ENCODE measurements around the gene TXLNA.
"Not testable (repeated sequence)": the region's sequence is repeated elsewhere in the genome, so short reads cannot be mapped to it uniquely, and the experiment has no call there.

The TXLNA gene

DNA sequence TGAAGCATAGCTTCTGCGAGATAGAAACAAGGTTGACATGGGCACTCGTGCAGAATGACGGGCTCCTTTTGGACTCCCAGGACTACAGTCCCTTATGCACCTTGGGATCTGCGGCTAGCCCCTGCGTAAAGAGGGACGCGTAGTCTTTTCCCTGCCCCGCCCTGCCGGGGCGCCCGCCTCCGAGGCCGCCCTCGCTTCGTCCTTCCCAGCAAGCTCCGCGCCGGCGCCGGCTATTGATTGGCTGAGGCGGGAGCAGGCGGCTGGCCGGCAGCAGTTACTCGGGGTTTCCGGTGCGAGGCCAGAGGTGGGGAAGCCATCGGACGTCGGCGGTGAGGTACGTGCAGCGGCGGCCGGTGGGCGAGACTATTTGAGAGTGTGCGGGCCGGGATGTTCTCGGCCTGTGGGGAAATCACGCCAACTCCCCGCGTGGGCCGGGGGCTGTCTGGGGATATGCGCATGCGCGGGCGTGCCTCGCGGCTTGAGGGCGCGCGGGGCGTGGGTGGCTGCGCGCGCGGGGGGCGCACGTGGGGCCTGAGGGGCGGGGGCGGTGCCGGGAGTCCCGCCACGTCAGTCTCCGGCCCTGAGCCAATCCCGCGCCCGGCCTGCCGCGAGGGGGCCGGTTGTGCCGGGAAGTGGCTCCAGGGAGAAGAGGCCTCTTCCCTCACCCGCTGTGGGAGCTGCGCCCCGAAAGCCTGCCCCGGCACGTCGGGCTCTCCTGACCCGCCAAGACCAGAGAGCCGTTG, at the start of gene TXLNA:
Gene TXLNA, plus strand, starts transcription at position 233 of the 743 bp plus-strand sequence. CDS start 671 bp downstream, outside the sequence.
- DNase-seq (ENCODE audit: low read depth in 2 of 3, low spot score in 2 of 3) = peak; percentile 74 to 89 (median 86)

DNA sequence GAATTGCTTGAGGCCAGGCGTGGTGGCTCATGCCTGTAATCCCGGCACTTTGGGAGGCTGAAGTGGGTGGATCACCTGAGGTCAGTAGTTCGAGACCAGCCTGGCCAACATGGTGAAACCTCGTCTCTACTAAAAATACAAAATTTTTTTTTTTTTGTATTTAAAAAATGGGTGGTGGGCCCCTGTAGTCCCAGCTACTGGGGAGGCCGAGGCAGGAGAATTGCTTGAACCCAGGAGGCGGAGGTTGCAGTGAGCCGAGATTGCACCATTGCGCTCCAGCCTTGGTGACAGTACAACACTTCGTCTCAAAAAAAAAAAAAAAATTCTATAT, 45.6 kb upstream of the TXLNA start:
- not testable (repeated sequence) for DNase-seq (ENCODE audit: low read depth in 2 of 3, low spot score in 2 of 3)

DNA sequence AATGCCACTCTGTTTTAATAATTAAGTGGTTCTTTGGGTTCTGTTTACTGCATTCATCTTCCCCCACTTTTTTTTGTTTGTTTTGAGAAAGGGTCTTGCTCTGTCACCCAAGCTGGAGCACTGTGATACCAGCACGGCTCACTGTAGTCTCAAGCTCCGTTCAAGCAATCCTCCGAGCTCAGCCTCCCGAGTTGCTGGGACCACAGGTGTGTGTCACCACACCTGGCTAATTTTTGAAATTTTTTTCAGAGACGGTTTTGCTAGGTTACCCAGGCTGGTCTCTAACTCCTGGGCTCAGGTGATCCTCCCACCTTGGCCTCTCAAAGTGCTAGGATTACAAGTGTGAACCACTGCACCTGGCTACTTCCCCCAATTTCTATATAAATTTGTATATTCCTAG, 42.4 kb upstream of the TXLNA start:
- DNase-seq (ENCODE audit: low read depth in 2 of 3, low spot score in 2 of 3) = no peak

DNA sequence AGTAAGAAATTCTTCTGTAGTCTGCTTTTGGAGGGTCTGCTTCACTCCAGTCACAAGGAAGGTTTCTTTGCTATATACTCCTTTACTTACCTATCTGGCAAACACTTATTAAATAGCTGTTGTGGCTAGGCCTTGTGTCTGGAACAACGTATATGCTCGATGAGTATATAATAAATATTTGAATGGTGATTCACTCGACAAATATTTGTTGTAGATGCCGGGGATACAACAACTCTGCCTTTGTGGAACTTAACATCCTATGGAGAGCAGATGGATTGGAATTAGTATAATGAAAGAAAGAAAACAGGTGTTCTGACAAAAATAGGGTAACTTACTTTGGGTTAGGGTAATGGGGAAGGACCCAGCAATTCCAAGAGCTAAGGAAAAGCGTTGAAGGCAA, 40.5 kb upstream of the TXLNA start:
- no peak for DNase-seq (ENCODE audit: low read depth in 2 of 3, low spot score in 2 of 3)

DNA sequence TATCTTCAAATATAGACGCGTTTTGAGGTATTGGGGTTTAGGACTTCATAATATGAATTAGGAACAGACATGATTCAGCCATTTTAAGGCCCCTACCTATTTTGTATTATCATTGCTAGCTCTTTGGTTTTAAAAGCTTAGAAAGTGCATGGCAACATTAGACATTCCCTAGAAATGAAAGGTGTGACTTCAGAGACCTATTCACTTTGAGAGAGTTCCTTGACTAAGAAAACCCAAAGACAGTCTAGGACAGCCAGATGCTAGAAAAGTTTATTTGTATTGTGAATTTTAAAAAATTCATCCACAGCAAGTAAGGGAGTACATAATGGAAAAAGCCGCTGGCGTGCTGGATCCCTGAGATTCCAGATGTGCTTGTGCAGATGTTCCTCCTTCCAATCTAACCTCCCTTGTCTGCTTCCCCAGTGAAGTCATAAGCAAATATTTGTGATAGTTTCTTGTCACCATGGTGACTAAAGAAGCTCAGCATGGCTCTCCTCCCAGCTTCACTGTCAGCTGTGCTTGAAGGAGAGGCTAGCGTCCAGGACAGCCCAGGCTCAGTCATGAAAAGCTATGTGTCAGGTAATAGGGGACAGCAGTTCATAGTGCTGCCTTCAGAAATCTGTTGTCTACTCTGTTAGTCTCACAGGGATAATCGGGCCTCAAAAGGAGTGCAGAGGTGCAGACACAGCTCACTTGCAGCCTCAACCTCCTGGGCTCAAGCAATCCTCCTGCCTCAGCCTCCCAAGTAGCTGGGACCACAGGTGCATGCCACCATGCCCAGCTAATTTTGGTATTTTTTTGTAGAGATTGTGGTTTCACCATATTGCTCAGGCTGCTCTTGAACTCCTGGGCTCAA, 36.8 kb upstream of the TXLNA start:
- DNase-seq (ENCODE audit: low read depth in 2 of 3, low spot score in 2 of 3) = no peak

DNA sequence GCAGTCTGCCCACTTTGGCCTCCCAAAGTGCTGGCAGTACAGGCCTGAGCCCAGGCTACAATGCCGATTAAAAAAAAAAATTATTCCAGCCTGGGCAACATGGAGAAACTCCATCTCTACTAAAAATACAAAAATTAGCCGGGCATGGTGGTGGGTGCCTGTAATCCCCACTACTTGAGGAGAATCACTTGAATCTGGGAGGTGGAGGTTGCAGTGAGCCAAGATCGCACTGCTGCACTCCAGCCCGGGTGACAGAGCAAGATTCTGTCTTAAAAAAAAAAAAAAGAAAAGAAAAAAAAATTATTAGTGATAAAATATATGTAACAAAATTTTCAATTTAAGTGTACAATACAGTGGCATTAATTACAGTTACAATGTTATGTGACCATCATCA, 36.2 kb upstream of the TXLNA start:
- not testable (repeated sequence) for DNase-seq (ENCODE audit: low read depth in 2 of 3, low spot score in 2 of 3)

DNA sequence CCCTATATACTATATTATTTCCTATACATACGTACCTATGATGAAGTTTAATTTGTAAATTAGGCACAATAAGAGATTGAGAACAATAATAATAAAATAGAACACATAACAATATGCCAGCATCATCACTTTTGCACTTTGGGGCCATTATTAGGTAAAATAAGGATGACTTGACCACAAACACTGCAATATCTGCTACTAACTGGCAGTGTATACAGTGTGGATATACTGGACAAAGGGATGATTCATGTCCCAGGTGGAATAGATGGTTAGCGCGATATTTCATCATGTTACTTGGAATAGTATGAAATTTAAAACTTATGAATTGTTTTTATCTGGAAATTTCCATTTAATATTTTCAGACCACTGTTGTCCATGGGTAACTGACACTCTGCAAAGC, 35.4 kb upstream of the TXLNA start:
- DNase-seq (ENCODE audit: low read depth in 2 of 3, low spot score in 2 of 3) = no peak

DNA sequence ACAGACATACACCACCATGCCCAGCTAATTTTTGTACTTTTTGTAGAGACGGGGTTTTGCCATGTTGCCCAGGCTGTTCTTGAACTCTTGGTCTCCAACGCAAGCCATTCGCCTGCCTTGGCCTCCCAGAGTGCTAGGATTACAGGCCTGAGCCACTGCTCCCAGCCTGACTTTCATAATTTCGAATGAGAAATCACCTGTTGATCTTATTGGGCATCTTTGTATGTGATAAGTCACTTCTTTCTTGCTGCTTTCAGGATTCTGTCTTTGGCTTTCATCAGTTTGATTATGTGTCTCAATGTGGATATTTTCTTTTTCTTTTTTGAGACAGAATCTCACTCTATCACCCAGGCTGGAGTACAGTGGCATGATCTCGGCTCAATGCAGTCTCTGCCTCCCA, 31.7 kb upstream of the TXLNA start:
- not testable (repeated sequence) for DNase-seq (ENCODE audit: low read depth in 2 of 3, low spot score in 2 of 3)

DNA sequence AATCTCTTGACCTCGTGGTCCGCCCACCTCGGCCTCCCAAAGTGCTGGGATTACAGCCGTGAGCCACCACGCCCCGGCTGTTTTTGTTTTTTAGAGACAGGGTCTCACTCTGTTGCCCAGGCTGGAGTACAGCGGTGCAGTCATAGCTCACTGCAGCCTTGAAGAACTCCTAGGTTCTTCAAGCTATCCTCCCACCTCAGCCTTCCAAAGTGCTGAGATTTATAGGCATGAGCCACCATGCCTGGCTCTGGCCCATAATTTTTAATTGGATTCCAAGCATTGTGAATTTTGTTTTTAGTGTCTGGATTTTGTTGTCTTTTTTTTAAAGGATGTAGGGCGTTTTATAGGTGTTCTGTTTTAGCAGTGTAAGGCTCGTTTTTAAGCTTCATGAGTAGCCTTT, 28.6 kb upstream of the TXLNA start:
- no peak for DNase-seq (ENCODE audit: low read depth in 2 of 3, low spot score in 2 of 3)

DNA sequence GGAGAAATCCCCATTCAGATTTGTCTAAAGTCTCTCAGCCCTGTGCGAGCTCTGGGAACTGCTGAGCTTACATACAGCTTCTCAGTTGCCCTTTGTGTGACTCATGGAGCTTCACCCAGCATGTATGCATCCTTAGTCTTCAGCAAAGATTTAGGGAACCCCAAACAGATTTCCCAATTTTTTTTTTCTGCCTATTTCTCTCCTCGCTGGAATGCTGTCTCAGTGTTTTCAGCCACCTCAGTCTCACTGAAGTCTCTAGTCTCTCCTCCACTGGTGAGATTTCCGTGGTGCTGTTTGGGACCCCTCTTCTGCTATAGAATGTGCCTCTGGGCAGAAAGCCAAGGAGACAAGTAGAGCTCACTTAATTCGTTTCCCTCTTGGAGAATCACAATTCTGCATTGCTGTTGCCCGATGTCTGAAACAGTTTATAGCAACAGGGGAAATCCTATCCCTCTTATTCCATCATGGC, 28.1 kb upstream of the TXLNA start:
- no peak for DNase-seq (ENCODE audit: low read depth in 2 of 3, low spot score in 2 of 3)

DNA sequence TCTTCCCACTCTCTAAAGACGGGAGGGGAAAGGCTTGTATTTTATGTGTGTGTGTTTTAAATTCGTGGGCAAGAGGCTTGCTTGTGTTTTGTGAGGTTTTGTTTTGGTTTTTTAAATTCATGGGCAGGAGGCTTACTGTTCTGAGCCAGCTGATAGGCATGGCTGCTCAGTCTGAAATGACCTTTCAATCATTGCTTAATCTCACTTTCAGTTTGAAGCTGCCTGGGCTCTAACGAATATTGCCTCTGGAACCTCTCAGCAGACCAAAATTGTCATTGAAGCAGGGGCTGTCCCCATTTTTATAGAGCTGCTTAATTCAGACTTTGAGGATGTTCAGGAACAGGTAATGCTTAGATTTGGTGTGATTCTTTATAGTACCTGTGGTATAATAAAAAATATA, 20.3 kb upstream of the TXLNA start:
- no peak for DNase-seq (ENCODE audit: low read depth in 2 of 3, low spot score in 2 of 3)

DNA sequence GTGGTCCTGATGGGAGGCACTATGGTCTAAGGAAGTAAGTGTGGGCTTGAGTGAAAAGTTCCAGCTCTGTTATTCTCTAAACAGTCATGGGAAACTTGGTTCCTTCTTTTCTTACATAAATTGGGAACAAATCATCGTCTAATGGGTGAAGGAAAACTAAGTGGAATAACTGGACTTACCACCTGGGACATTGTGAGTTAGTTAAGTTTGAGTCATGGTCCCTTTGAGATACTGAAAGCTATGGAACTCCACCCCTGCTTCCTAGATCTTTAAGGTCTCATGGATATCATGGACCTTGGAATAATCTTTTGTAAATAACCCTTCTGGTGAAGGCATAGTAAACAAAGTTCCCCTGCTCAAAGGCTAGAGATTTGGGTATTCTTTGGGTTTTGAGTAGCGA, 16.1 kb upstream of the TXLNA start:
- no peak for DNase-seq (ENCODE audit: low read depth in 2 of 3, low spot score in 2 of 3)

DNA sequence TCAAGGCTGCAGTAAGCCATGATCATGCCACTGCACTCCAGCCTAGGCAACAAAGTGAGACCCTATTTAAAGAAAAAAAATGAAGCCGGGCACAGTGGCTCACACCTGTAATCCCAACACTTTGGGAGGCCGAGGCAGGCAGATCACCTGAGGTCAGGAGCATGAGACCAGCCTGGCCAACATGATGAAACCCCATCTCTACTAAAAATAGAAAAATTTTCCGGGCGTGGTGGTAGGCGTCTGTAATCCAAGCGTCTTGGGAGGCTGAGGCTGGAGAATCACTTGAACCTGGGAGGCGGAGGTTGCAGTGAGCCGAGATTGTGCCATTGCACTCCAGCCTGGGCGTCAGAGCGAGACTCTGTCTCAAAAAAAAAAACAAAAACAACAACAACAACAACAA, 13.8 kb upstream of the TXLNA start:
- DNase-seq (ENCODE audit: low read depth in 2 of 3, low spot score in 2 of 3) = not testable (repeated sequence)

DNA sequence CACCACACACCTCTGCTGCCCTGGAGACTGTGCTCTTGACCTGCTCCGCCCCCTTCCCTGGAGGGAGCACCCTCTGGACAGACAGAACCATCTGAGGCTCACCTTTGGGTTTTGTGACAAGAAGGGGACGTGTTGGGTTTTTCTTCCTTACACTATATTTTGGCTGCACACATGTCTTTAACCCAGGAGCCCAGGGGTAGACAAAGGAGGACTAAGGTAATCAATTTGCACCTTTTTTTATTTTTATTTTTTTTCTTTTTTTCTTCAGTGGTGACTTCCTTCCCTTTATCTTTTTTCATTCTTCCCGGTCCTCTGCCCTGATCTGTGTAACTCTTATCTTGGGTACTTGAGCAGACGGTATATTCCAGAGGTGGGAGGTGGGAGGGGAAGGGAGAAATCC, 8.5 kb upstream of the TXLNA start:
- DNase-seq (ENCODE audit: low read depth in 2 of 3, low spot score in 2 of 3) = no peak

DNA sequence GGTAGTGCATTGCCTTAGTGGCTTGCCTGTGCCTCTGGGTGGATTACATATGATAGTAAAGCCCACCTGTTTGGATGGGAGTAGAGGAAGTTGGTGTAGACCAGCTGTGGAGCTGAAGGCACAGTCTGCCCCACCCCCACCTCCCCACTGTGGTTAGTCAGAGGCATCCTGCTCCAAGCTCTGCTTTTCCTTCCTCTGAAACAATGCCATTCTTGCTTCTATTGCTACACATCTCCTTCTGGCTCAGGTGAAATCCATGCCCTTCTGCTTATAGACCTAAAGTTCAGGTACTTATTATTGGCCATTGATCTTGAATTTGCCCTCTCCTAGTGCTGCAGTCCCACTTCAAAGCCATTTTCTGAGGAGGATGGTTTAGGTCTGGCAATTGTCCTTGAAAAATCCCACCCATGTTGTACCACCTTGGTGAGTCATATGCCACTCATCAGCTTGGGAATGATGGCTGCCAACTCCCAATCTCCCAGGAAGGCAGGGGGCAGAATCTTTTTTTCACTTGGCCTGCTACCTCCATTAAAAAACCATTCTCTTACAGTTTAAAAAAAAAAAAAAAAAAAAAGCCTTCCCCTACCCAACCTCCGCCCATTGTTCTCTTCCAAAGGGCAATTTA, 6.7 kb upstream of the TXLNA start:
- DNase-seq (ENCODE audit: low read depth in 2 of 3, low spot score in 2 of 3) = no peak

DNA sequence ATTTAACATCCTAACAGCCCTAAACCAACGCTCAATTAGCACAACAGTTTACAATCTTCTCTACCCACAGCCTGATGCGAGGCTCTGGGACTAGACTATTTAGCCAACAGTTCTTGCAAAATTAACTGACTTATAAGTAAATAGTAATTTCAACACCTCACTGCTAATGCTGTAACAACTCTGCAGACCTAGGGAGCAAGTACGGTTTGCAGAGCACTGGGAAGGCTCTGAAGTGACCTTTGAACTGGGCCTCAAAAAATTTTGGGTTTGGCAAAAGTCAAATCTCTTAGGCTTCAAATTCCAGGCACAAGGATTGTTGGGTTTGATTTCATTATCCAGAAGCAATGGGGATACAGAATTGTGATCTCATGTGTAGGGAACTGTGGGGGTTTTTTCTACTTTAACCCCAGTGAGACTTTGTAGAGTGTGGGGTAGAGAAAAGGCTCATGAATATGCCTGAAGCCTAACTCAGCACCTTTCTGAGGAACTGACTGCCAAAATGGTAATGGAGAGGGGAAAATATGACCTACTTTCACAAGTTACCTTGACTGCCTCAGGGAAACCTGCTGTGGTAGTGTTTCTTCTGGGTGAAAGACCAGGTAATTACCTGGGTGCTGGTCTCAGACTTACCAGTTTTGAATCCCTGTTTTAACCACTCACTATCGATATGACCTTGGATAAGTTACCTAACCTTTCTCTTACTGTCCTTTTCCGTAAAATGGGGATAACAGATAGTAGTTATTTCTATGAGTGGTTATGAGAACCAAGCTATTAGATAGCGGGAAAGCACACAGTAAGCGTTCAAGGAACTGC, 889 bp upstream of the TXLNA start:
- DNase-seq (ENCODE audit: low read depth in 2 of 3, low spot score in 2 of 3) = no peak

DNA sequence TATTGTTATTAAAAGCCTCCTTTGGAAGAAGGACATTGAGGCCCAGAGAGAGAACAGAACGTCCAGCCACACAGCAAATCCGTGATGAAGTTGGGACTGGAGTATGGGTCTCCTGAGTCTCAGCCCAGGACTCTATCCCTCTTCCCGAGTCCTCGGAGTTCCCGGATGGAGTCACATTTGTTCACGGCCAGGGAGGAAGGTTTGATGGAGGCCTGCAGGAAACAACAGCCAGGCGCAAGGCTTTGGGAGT, 357 bp upstream of the TXLNA start:
- no peak for DNase-seq (ENCODE audit: low read depth in 2 of 3, low spot score in 2 of 3)

DNA sequence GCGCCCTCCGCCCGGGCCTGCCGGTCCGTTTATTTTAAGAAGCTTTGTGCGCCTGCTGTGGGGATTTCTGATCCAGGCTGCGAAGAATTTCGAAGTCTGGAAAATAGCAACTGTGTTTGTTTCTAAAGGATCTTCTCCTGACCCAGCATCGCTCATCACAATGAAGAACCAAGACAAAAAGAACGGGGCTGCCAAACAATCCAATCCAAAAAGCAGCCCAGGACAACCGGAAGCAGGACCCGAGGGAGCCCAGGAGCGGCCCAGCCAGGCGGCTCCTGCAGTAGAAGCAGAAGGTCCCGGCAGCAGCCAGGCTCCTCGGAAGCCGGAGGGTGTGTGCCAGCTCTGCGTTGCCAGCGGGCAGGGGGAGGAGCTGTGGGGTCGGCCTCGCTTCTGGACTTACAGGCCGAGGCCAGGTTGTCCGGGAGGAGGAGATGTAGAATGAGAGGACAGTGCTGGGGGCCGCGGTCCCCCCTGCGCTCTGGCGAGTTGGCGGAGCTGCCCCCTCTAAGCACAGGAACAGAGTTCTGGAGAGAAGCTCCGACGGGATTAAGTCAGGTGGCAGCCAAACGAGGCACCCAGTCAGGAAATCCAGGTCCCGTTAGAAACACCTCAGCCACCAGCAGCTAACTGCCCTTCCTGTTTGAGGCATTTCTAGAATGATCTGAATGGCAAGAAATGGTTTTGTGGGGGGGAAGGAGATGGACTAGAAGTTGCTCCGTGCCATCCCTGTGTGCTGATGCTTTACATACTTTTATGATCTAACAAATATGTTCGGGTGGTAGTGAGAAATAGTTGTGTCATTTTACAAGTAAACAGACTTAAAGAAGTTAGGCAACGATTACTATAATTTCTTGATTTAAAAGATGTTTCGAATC, 948 bp downstream of the TXLNA start:
- no peak for DNase-seq (ENCODE audit: low read depth in 2 of 3, low spot score in 2 of 3)

DNA sequence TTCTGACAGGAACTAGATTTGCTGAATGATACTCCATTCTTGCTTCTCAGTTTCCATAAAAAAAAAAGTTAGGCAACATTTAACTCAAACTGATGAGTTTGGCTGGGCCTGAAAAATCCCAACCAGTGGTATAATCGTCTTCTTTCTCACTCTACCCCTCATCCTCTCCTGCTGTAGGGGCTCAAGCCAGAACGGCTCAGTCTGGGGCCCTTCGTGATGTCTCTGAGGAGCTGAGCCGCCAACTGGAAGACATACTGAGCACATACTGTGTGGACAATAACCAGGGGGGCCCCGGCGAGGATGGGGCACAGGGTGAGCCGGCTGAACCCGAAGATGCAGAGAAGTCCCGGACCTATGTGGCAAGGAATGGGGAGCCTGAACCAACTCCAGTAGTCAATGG, 1.6 kb downstream of the TXLNA start:
- no peak for DNase-seq (ENCODE audit: low read depth in 2 of 3, low spot score in 2 of 3)

DNA sequence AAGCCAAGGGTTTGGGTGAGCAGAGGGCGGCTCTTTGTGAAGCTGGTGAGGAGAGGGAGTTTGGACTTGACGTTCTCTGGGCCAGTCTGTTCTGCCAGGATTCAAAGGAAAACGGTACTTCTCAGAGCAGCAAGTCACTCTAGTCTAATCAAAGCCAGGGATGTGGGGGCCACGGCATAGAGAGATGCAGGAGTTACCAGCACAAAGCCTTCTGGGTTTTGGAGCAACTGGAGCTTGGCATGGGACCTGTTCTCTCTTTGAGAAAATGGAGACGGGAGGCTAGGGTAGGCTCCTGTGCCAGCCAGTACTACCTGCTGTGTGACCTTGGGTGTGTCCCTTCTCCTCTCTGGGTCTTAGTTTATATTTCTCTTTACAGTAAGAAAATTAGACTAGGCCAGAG, 2.1 kb downstream of the TXLNA start:
- DNase-seq (ENCODE audit: low read depth in 2 of 3, low spot score in 2 of 3) = no peak

DNA sequence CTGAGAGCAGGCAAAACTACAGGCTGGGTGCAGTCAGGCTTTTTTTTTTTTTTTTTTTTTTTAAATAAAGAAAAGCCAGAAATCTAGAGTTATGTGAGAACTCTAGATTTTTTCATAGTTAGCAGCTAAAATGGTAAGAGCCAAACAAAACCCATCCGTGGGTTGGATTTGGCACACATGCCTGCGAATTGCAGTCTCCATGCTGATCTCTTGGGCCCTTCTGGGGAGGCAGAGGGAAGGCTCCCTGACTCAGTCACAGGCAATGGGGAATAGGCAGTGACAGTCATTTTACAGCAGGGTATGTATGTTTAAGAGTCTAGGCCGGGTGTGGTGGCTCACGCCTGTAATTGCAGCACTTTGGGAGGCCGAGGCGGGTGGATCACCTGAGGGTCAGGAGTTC, 2.6 kb downstream of the TXLNA start:
- no peak for DNase-seq (ENCODE audit: low read depth in 2 of 3, low spot score in 2 of 3)
